WTC11 (cell line): ENCODE results near the gene ECM2. TPM values are rescaled to one million over a fixed set of nuclear protein-coding genes. Genes with fewer than 3 reads are reported as not detected.

ENCODE experiments used
- ATAC-seq: fragments of 200-7000 bp; cut with Tn5 transposase; 2 replicates; pipeline ENCODE4 v1.10.0; 2021; ENCODE audit warnings: mild to moderate bottlenecking, moderate library complexity
- CTCF ChIA-PET: fragments of 300-600 bp; sonication (Branson Sonifier 250); formaldehyde crosslinking; loops from one replicate; lab custom pipeline; 2021; ENCODE audit warnings: antibody characterized with exemption; lab: Charles Lee
- POLR2A ChIA-PET: fragments of 350-600 bp; sonication (Branson Sonifier 250); formaldehyde crosslinking; loops from one replicate; lab custom pipeline; 2021; ENCODE audit warnings: antibody characterized with exemption; lab: Charles Lee
- DNase-seq: peaks from one replicate; pipeline ENCODE4 v3.0.0; 2021; ENCODE audit warnings: low spot score
- H3K27ac Mint-ChIP-seq: 2 replicates; pipeline ENCODE4 v1.8.0; 2021; ENCODE audit warnings: mixed read lengths
- H3K27me3 Mint-ChIP-seq: 2 replicates; pipeline ENCODE4 v1.8.0; 2021; ENCODE audit warnings: low read depth, mild to moderate bottlenecking, moderate library complexity, mixed read lengths
- H3K36me3 Mint-ChIP-seq: 2 replicates; pipeline ENCODE4 v1.8.0; 2021; ENCODE audit warnings: mixed read lengths
- H3K4me1 Mint-ChIP-seq: 2 replicates; pipeline ENCODE4 v1.8.0; 2022; ENCODE audit warnings: mixed read lengths
- H3K4me3 Mint-ChIP-seq: 2 replicates; pipeline ENCODE4 v1.8.0; 2021; ENCODE audit warnings: mild to moderate bottlenecking, moderate library complexity, mixed read lengths
- H3K9me3 Mint-ChIP-seq: 2 replicates; pipeline ENCODE4 v1.8.0; 2021; ENCODE audit warnings: mixed read lengths
- CREM ChIP-seq: sonication (generic); formaldehyde crosslinking; IDR thresholded peaks from 2 replicates; pipeline ENCODE4 v1.8.1; 2022; ENCODE audit warnings: mild to moderate bottlenecking, missing genetic modification reagents, moderate library complexity
- ETV6 ChIP-seq: sonication (generic); formaldehyde crosslinking; IDR thresholded peaks from 2 replicates; pipeline ENCODE4 v1.8.1; 2022; ENCODE audit warnings: mild to moderate bottlenecking, missing genetic modification reagents
- GABPB1 ChIP-seq: sonication (generic); formaldehyde crosslinking; IDR thresholded peaks from 2 replicates; pipeline ENCODE4 v1.8.1; 2023; ENCODE audit warnings: mild to moderate bottlenecking, missing genetic modification reagents
- GTF2I ChIP-seq: fragments of 250-450 bp; sonication (Bioruptor Pico); conservative IDR thresholded peaks from 2 replicates; pipeline ENCODE4 v1.4.0; 2021; ENCODE audit warnings: mild to moderate bottlenecking
- NR3C1 ChIP-seq: sonication (generic); formaldehyde crosslinking; conservative IDR thresholded peaks from 2 replicates; pipeline ENCODE4 v1.8.1; 2023; ENCODE audit warnings: low read depth, mild to moderate bottlenecking, missing genetic modification reagents
- TCF7 ChIP-seq: sonication (generic); formaldehyde crosslinking; IDR thresholded peaks from 2 replicates; pipeline ENCODE4 v1.8.0; 2022; ENCODE audit warnings: mild to moderate bottlenecking, low read depth, missing genetic modification reagents, moderate library complexity
- ZNF317 ChIP-seq: sonication (generic); formaldehyde crosslinking; IDR thresholded peaks from 2 replicates; pipeline ENCODE4 v1.8.1; 2023; ENCODE audit warnings: low read depth, mild to moderate bottlenecking, moderate library complexity, missing genetic modification reagents, borderline replicate concordance
- total RNA-seq: library from RNA; stranded (reverse); gene quantifications from 3 replicates; pipeline ENCODE4 v1.2.3, GENCODE V29; 2021
- TF ChIP-seq, protein P1 (sequence below): fragments of 250-450 bp; sonication (Bioruptor Pico); conservative IDR thresholded peaks from 2 replicates; pipeline ENCODE4 v1.9.0; 2021; ENCODE audit warnings: mild to moderate bottlenecking
- TF ChIP-seq, protein P2 (sequence below): sonication (generic); formaldehyde crosslinking; IDR thresholded peaks from 2 replicates; pipeline ENCODE4 v1.8.0; 2022; ENCODE audit warnings: mild to moderate bottlenecking, missing genetic modification reagents
- TF ChIP-seq, protein P3 (sequence below): sonication (generic); formaldehyde crosslinking; IDR thresholded peaks from 2 replicates; pipeline ENCODE4 v1.8.0; 2023; ENCODE audit warnings: missing genetic modification reagents, mild to moderate bottlenecking, borderline replicate concordance
- TF ChIP-seq, protein P4 (sequence below): sonication (generic); formaldehyde crosslinking; IDR thresholded peaks from 2 replicates; pipeline ENCODE4 v1.8.1; 2023; ENCODE audit warnings: mild to moderate bottlenecking, moderate library complexity, missing genetic modification reagents
- TF ChIP-seq, protein P5 (sequence below): fragments of 250-450 bp; sonication (Bioruptor Pico); IDR thresholded peaks from 2 replicates; pipeline ENCODE4 v1.9.0; 2021; ENCODE audit warnings: mild to moderate bottlenecking, borderline replicate concordance
- TF ChIP-seq, protein P6 (sequence below): sonication (generic); formaldehyde crosslinking; IDR thresholded peaks from 2 replicates; pipeline ENCODE4 v1.8.1; 2022; ENCODE audit warnings: mild to moderate bottlenecking, moderate library complexity, missing genetic modification reagents

ECM2 gene
- total RNA-seq, 1 experiment from 2014 or later = not detected

DNA sequence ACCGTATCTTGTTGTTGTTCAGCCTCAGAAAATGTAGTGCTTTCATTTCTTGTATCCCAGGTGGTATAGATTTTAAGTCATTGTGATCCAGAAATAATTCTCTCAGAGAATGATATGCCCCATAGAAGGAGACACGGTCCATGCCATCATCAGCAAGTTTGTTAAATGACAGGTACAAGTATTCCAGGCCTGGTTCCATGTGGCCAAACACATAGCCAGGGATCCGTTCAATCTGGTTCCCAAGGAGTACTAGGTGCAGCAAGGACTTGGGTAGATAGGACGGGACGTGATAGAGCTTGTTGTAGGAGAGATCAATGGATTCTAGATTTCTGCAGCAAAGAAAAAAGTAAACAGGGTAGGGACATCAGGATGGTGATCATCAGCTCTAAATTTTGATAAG lies 35.1 kb downstream of the ECM2 start:
- Mint-ChIP-seq H3K27ac (no peak overlapping the region; the same call in 1 of the 2 replicates), H3K4me3 (no peak overlapping the region), H3K4me1 (peaks cover 4% of the 10 kb centered on the region), H3K27me3 (no peaks in the 10 kb centered on the region), H3K9me3 (no peaks in the 10 kb centered on the region), H3K36me3 (no peaks in the 10 kb centered on the region)
- ATAC-seq (no peak), DNase-seq (no peak)
- TF ChIP-seq GTF2I (CRISPR knock-in tag) (no peak), ZNF317 (CRISPR knock-in tag) (no peak), GABPB1 (CRISPR knock-in tag) (no peak), CREM (CRISPR knock-in tag) (no peak), ETV6 (no peak), NR3C1 (CRISPR knock-in tag) (no peak), TCF7 (CRISPR knock-in tag) (no peak)
- TF ChIP-seq, protein P1, sequence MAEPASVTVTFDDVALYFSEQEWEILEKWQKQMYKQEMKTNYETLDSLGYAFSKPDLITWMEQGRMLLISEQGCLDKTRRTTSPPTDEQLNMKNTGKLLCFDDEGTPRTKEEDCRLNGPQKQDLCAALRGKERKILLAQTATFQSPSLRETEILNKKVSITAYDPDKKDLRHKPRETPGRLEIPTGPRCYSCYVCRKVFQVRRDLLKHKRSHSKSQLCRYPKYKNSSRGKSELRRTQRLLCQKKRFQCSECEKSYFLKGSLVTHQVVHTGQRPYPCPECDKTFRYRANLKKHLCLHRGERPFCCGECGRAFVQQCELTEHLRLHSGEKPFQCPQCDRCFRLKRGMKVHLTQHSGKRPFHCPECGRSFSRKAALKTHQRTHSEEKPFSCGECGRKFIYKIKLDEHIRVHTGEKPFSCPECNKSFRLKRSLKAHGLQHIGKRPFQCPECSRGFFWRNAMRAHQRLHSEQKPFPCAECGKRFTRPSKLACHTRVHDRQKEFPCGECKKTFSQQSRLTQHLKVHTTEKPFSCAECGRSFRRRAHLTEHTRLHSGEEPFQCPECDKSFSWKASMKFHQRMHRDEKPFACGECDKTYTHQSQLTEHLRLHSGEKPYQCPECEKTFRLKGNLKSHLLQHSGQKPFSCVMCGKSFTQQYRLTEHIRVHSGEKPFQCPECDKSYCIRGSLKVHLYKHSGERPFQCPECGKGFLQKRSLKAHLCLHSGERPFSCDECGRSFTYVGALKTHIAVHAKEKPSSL (CRISPR knock-in tag) = no peak
- TF ChIP-seq, protein P2, sequence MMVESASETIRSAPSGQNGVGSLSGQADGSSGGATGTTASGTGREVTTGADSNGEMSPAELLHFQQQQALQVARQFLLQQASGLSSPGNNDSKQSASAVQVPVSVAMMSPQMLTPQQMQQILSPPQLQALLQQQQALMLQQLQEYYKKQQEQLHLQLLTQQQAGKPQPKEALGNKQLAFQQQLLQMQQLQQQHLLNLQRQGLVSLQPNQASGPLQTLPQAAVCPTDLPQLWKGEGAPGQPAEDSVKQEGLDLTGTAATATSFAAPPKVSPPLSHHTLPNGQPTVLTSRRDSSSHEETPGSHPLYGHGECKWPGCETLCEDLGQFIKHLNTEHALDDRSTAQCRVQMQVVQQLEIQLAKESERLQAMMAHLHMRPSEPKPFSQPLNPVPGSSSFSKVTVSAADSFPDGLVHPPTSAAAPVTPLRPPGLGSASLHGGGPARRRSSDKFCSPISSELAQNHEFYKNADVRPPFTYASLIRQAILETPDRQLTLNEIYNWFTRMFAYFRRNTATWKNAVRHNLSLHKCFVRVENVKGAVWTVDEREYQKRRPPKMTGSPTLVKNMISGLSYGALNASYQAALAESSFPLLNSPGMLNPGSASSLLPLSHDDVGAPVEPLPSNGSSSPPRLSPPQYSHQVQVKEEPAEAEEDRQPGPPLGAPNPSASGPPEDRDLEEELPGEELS (CRISPR knock-in tag) = no peak
- TF ChIP-seq, protein P3, sequence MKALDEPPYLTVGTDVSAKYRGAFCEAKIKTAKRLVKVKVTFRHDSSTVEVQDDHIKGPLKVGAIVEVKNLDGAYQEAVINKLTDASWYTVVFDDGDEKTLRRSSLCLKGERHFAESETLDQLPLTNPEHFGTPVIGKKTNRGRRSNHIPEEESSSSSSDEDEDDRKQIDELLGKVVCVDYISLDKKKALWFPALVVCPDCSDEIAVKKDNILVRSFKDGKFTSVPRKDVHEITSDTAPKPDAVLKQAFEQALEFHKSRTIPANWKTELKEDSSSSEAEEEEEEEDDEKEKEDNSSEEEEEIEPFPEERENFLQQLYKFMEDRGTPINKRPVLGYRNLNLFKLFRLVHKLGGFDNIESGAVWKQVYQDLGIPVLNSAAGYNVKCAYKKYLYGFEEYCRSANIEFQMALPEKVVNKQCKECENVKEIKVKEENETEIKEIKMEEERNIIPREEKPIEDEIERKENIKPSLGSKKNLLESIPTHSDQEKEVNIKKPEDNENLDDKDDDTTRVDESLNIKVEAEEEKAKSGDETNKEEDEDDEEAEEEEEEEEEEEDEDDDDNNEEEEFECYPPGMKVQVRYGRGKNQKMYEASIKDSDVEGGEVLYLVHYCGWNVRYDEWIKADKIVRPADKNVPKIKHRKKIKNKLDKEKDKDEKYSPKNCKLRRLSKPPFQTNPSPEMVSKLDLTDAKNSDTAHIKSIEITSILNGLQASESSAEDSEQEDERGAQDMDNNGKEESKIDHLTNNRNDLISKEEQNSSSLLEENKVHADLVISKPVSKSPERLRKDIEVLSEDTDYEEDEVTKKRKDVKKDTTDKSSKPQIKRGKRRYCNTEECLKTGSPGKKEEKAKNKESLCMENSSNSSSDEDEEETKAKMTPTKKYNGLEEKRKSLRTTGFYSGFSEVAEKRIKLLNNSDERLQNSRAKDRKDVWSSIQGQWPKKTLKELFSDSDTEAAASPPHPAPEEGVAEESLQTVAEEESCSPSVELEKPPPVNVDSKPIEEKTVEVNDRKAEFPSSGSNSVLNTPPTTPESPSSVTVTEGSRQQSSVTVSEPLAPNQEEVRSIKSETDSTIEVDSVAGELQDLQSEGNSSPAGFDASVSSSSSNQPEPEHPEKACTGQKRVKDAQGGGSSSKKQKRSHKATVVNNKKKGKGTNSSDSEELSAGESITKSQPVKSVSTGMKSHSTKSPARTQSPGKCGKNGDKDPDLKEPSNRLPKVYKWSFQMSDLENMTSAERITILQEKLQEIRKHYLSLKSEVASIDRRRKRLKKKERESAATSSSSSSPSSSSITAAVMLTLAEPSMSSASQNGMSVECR (CRISPR knock-in tag) = no peak
- POLR2A ChIA-PET = no interaction called here
- CTCF ChIA-PET = no interaction called here

DNA sequence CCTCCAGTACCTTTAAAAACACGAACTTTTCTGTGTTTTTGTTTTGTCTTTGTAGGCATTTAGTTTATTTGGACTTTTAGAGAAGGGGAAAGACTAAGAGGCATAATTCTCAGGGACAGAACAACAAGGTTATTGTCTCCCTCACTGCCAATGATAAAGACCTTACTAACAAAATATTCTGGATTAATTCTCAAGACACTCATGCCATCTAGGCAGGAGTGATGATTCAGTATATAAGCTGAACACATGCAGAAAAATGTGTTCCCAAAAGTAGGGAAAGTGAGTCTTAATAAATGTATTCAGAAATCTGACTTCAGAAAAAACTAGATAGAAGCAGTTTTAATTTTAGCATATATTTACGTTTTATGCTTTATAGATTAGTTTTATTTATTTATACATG lies 36.1 kb downstream of the ECM2 start:
- TF ChIP-seq, protein P4, sequence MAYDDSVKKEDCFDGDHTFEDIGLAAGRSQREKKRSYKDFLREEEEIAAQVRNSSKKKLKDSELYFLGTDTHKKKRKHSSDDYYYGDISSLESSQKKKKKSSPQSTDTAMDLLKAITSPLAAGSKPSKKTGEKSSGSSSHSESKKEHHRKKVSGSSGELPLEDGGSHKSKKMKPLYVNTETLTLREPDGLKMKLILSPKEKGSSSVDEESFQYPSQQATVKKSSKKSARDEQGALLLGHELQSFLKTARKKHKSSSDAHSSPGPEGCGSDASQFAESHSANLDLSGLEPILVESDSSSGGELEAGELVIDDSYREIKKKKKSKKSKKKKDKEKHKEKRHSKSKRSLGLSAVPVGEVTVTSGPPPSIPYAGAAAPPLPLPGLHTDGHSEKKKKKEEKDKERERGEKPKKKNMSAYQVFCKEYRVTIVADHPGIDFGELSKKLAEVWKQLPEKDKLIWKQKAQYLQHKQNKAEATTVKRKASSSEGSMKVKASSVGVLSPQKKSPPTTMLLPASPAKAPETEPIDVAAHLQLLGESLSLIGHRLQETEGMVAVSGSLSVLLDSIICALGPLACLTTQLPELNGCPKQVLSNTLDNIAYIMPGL = no peak
- TF ChIP-seq, protein P5, sequence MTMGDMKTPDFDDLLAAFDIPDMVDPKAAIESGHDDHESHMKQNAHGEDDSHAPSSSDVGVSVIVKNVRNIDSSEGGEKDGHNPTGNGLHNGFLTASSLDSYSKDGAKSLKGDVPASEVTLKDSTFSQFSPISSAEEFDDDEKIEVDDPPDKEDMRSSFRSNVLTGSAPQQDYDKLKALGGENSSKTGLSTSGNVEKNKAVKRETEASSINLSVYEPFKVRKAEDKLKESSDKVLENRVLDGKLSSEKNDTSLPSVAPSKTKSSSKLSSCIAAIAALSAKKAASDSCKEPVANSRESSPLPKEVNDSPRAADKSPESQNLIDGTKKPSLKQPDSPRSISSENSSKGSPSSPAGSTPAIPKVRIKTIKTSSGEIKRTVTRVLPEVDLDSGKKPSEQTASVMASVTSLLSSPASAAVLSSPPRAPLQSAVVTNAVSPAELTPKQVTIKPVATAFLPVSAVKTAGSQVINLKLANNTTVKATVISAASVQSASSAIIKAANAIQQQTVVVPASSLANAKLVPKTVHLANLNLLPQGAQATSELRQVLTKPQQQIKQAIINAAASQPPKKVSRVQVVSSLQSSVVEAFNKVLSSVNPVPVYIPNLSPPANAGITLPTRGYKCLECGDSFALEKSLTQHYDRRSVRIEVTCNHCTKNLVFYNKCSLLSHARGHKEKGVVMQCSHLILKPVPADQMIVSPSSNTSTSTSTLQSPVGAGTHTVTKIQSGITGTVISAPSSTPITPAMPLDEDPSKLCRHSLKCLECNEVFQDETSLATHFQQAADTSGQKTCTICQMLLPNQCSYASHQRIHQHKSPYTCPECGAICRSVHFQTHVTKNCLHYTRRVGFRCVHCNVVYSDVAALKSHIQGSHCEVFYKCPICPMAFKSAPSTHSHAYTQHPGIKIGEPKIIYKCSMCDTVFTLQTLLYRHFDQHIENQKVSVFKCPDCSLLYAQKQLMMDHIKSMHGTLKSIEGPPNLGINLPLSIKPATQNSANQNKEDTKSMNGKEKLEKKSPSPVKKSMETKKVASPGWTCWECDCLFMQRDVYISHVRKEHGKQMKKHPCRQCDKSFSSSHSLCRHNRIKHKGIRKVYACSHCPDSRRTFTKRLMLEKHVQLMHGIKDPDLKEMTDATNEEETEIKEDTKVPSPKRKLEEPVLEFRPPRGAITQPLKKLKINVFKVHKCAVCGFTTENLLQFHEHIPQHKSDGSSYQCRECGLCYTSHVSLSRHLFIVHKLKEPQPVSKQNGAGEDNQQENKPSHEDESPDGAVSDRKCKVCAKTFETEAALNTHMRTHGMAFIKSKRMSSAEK (CRISPR knock-in tag) = no peak
- TF ChIP-seq, protein P6, sequence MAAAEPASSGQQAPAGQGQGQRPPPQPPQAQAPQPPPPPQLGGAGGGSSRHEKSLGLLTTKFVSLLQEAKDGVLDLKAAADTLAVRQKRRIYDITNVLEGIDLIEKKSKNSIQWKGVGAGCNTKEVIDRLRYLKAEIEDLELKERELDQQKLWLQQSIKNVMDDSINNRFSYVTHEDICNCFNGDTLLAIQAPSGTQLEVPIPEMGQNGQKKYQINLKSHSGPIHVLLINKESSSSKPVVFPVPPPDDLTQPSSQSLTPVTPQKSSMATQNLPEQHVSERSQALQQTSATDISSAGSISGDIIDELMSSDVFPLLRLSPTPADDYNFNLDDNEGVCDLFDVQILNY (CRISPR knock-in tag) = no peak
- CTCF ChIA-PET = interaction anchor here (0.7 kb wide), 1 partner anchor 23 kb away, joined by 3 read pairs; no protein-coding TSS in a partner anchor
- no peak overlapping the region for H3K4me3 Mint-ChIP-seq
- ATAC-seq (no peak), DNase-seq (no peak)
- peaks cover 4% of the 10 kb centered on the region for H3K4me1 Mint-ChIP-seq
- POLR2A ChIA-PET = no interaction called here
- no peaks in the 10 kb centered on the region for H3K27me3 Mint-ChIP-seq
- no peaks in the 10 kb centered on the region for H3K9me3 Mint-ChIP-seq
- no peak overlapping the region for H3K27ac Mint-ChIP-seq
- H3K36me3 Mint-ChIP-seq = no peaks in the 10 kb centered on the region
